IPS DF 4.7 (cell line): ENCODE measurements around the gene DOCK4.

Experiments
- DNase-seq: peaks from one replicate; pipeline ENCODE4 v3.0.0-alpha.2; 2013; ENCODE audit warnings: low spot score; ENCODE audit errors: extremely low read depth

DOCK4 gene

DNA sequence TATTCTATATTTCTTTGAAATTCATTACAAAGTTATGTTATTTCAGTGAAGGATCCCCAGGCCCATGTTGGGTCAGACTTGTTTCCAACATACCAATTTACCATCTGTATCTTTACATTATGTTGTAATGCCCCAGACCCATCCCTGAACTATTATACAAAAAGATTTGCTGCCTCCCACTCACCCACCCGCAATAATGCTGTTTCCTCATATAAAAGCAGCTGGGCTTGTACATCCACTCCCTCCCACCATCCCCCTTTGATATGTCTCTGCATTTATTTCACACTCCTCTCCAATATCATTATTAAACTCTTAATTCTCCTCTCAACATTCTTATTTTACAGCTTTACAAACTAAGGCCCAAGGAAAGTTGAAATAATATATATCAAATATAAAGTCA lies 153.7 kb downstream of the DOCK4 start:
- no peak for DNase-seq

DNA sequence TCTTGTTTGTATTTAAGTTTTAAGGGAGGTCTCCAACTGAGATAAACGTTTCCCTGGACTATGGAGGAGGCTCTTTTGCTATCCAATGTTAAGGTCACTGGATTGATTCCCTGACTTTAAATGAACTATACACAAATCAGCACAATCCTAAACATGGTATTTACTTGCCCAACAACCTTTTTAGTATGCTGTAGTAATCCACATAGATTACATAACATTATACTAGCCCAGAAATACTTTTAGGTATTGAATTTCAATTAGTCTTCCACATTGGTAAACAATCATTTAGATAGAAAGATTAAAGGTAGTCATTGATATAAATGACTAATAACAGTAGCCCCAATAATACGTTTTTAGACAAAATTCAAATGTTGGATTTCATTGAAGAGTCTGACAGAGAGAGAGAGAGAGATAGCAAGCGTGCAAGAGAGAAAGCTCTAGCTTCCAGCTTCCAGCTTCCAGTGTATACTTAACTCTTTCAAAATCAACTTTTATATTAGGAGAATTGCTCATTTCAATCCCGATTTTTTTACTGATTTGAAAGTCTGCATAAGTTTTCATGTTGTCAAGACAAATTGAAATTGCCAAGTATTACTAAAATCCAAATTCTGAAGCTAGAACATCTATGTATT lies 155.8 kb downstream of the DOCK4 start:
- DNase-seq: no peak

DNA sequence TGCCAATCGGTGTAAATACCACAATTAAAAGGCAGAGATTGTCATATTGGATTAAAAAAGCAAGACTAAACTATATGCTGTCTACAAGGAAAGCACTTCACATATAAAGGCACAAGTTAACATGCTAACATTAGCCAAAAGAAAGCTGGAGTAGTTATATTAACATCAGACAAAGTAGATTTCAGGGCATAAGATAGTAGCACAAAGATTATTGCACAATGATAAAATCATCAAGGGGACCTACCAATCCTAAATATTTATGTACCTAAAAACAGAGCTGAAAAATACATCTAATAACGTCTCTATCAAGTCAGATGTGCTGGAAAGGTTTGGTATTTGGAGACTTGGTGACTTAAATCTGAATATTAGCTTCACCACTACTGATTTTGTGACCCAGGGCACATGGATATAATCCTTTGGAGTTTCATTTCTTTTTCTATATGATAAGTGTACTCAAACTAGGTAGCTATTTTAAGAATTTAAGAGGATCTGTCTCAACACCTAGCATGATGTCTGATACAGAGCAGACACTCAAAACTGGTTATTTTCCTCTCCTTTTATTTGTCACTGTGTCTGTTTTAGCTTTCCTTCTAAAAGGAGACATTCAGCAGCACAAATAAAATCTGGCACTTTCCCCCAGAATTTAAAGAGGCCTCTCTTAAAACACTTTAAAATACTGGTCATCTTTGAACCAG lies 156.5 kb downstream of the DOCK4 start:
- no peak for DNase-seq

DNA sequence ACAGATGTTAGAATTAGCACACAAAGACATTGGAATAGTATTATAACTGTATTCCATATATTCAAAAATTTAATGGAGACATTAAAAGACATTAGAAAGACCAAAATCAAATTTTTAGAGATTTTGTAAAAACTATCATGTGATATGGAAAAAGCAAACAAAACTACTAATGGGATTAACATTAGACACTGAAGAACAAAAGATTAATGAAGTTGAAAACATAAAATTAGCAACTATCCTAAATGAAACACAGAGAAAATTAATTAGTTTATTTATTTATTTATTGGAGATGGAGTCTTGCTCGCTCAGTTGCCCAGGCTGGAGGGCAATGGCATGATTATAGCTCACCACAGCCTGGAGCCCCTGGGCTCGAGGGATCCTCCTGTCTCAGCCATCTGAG lies 158.8 kb downstream of the DOCK4 start:
- DNase-seq: no peak

DNA sequence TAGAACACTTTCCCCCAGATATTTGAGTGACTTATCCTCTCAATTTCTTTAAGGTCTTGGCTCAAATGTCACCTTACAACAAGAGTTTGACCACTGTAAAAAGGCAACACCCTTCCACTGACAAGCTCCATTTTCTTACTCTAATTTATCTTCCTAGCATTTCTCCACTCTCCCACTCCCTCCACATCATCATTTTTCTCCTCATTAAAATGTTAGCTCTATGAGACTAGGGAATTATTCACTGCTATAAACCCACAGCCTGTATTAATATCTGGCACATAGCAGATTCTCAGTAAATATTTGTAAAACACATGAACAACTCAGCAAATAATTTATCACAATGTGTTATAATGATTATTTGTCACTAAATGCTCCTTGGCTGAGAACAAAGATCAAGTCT lies 161.0 kb downstream of the DOCK4 start:
- DNase-seq: no peak

DNA sequence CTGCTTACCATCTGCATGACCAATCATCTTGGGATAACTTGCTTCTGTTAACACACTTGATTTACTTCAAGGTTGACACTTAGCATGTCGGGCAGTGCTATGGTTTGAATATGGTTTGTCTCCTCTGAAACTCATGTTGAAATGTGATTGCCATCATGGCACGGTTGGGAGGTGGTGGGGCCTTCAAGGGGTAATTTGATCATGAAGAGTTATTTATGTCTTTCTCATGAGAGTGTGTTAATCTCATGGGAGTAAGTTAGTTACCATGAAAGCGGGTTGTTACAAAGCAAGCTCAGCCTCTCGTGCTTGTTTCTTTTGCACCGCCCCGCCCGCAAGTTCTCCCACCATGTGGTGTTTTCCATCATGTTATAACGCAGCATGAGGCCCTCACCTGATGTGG lies 163.6 kb downstream of the DOCK4 start:
- no peak for DNase-seq

DNA sequence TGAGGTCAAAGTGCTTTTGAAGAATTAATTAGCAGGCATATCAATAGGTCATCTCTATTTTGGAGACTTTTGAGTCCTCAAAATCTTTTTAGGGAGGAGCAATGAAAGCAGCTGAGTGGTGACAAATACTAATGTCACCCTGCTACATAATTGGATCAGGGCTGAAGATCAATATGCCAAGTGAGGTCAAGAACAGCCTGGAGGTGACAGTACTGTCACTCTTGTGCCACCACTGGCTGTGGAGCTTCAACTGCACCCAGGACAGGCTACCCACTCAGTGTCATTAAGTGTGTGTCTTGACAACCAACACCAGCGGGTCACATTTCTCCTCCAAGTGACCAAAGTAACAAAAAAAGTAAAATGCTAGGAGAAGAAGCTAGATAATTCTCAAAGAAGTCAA lies 167.8 kb downstream of the DOCK4 start:
- DNase-seq: no peak

DNA sequence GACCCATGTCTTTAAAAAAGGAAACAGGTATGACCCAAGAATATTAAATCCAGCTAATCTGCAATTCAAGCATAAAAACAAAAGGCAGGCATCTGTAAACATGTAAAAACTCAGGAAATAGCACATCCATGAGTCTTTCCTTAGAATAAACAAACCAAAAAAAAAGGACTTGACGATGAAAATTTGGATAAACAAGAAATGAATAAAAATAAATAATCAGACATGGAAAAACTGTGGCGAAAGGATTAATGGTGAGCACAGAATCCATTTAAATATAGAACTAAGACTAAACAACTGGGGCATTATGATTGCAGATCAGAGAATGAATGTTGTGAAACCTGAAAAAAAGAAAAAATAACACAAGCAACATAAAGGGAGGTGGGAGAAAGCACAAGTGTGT lies 170.1 kb downstream of the DOCK4 start:
- DNase-seq: no peak

DNA sequence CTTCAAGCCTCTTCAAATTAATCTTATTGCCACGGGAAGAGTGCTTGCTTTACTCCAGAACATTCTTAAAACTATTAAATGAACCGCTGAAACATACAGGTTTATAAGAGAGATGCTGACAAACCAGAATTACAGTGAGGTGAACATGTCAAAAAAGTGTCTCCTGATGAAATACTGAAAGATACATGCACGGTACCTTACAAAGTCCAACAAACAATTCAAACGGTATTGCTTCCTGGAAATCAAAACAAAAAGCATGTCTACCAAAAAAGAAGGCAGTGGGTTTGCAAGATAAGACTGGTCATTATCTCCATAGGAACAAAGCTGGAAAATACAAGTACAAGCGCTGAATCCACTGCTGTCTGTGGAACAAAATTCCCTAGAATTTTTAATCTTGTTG lies 174.5 kb downstream of the DOCK4 start:
- DNase-seq: no peak

DNA sequence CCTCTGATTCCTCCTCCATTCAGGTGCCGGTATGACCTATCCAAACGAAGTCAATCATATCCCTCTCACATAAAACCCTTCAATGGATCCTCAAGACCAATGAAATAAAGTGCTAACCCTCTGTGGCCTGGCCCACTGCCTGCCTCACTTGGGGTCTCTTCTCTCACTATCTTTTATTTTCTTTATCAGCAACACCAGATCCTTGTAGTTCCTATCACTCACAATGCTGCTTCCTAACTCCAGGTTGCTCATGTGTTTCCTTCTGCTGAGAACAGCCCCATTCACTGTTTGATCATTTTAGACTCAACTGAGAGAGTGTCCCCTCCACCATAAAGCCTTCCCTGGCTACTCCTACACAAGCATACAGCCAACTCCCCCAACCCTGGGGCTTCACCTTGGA lies 180.6 kb downstream of the DOCK4 start:
- no peak for DNase-seq

DNA sequence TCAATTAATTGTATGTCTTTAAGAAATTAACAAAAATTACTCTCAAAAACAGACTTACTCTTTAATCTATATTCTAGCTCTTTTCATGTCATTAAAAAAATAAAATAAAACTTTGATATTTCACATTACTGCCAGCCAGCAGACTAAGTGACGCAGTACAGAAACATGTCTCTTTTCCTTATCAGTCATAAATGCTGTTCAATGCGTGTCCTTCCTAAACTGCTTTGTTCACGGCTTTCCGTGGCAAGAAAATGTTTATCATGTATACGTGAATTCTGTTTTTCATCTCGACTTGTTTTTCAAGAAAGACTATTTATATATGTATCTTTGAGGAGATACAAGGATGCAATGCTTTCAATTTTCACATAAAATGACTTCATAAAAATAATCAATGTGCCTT lies 182.4 kb downstream of the DOCK4 start:
- DNase-seq: no peak

DNA sequence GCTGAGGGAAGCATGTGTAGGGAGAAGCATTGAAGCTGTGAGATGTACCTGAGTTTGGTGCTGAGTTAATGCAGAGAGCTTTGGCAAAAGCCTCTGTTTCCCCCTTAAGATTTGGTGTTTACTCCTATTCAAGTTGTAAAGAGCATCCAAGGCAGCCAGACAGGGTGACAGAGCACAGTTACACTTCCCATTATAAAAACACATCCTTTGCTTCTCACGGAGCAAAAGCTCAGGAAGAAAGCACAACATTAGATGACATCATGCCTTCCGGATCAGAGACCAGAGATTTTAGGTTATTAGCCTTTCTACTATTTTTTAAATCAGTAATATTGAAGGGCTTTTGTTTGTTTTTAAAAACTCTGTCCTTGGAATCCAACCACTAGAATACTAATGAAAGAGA lies 182.9 kb downstream of the DOCK4 start:
- no peak for DNase-seq

DNA sequence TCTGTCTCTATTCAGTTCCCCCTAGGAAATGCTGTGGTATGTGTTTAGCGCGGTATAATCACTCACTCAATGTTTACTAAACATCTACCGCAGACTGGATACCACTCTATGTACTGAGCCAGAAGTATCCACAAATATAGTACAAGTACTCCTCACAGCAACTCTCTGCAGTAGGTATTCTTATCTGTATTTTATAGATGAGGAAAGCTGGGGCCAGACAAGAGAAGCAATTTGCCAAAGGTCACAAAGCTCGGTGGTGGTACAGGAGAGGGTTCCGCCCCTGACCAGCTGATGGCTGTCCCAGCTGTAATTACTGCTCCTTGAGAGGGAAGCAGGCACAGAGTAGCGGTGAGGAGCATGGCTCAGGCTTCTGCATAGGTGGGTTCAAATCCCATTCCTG lies 184.1 kb downstream of the DOCK4 start:
- DNase-seq: no peak

DNA sequence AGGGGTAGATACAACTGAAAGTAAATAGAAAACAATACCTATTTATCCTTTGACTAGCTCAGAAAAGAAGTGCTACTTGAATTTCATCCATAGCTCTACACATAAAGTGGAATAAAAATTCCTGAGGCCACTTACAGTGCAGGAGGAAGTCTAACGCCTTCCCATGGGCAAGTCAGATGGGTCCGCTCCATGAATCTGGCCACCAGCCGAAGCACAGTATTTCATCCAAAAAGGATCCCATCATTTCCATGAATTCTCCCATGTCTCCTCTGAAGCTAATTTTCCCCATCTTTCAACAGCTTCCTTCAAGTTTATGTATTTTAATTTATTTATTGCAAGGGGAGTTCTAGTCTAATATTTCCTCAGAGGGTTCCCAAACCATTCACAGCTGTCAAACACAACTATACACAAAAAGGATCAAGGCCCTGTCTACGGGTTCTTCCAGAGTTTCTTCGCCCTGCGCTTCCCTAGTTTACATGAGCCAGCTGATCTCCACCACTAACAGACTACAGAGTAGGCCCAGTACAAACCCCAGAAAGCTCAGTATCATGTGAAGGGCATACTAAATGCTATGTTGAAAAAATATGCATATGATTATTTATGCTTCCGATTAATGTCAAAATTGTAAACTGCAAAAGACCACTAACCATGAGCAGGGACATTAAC lies 184.7 kb downstream of the DOCK4 start:
- no peak for DNase-seq

DNA sequence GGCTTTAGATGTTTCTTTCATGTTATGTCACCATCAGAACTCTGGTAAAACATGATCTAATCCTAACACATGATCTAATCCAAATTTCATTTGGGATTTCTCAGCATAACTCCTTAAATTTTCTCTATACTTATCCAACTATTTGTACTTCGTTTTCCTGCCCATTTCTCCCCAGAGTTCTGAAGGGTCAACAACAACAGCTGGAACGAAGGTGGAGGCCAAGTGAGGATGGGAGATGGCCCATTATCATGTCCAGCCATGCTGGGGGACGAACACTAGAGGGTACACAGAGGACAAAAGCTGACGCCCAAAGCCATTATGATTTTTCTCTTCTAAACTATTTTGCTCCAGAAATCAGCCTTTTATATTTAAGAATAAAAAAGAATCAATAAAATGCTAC lies 185.4 kb downstream of the DOCK4 start:
- DNase-seq: no peak

DNA sequence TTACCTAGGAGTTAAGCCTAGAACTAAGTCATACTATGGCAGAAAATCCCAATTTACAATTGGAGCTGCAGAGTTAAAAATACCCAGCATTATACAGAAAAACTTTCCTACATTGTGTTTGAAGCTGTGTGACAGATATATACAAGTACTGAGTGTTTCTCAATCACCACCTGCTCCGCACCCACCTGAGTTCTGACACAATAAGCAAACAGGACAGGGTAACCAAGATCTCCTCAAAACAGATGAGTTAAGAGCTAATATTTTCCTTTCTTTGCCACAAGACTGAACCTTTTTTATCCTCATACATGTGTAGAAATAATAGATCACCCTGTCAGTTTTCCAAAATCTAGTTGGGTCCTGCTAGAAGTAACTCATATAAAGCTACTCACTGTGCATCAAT lies 186.3 kb downstream of the DOCK4 start:
- no peak for DNase-seq

DNA sequence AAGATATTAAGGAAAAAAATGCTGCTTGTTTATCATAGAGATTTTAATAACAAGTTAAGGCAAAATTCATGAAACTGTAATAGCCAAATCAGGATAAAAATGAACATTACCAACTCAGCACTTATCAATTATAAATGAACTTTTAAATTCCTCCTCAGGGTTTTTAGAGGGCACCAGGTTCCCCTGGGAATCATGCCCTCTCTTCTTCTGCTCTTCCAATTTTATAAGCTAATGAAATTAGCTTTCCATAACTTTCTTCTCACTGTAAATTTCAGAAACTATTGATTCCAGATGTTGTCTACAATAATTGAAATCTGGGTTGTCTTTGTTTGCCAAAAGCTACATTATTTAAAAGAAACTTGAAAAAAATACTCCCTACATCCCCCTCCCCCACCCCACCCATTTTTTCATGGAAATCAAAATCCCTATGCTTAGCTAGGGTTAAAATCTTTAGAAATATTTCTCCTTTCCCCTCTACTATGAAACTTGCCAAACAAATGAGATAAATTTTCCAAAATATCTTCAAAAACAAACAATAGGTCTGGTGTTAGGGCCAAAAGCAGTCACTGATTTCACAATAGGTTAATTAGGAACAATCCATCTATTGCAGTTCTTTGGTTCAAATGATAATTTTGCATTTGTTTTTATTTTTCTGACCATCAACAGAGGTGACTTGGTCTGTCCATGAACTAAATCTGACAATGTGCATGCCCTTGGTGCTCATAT lies 187.7 kb downstream of the DOCK4 start:
- no peak for DNase-seq

DNA sequence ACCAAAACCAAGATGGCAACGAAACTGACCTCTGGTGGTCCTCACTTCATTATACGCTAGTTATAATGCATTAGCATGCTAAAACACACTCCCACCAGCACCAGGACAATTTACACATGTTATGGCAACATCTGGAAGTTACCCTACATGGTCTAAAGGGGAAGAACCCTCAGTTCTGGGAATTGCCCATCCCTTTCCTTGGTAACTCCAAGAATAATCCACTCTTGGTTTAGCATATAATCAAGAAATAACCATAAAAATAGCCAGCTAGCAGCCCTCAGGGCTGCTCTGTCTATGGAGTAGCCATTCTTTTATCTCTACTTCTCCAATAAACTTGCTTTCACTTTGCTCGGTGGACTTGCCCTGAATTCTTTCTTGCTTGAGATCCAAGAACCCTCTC lies 191.1 kb downstream of the DOCK4 start:
- no peak for DNase-seq

DNA sequence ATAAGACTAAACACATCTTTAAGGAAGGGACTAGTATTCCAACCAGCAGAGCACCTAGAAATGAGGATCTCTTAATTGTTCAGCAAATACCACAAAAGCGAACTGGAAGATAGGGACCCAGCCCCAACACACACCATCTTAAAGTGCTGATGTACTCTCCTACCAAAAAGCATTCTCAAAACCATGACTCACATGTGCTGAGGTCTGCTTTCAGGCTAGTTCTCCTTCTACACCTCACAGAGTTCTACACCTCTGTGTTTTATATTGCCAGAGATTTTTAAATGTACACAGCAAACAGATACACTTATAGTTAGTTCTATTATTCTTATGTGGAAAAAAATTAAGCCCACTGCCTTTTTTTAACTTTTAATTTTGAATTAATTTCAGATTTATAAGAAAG lies 191.9 kb downstream of the DOCK4 start:
- no peak for DNase-seq

DNA sequence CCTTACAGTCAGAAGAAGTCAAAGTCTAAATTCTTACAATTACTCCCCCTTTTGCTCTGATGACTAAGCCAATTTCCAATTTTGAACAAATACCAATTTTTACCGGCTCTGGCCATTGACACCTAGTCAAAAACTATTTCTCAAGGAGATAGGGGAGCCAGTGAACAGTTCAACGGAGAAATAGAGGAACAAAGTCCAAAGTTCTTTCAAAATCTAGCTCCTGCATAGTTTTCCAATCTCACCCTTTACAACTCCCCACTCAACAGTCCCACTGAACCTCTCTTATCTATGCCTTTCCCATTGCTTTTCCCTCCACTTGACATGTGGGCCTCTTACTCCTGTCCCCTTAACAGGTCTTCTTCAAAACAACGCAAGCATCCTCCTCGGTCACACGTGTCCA lies 192.9 kb downstream of the DOCK4 start:
- DNase-seq: no peak

DNA sequence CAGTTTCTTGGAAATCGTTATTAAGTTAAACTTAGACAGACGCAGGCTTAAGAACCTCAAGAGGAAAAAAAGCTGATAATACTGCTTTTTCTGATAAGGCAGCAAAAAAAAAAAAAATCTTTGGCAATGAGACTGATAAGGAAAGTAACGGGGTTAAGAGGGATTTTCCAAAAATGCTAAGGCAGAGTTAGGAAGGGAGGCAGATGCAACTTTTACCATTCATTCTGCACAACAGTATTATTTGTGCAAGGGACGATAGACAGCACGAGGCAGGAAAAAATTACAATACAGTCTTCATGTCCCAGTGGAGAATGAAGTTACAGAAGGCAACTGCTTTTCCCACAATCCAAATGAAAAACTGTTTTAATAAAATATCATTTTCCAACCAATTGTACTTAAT lies 194.0 kb downstream of the DOCK4 start:
- DNase-seq: no peak

DNA sequence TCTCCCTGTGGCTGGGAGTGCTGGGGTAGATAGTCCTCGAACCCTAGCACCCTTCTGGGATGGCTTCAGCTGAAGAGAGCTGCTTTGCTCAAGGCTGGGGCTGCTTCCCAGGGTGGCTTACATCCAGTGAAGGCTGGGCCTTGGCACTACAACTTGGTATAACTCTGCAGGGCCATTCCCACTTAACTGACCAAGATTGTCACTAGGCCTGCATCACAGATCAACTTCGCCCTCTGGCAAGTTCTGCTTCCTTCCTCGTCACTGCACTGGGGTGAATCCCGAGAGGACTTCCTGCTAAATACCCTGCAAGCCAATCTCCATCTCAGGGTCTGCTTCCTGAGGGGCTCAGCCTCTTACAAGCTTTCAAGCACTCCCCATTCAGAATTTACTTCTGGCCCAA lies 195.2 kb downstream of the DOCK4 start:
- DNase-seq: no peak
